Activated T-cell treated with anti-CD3 and anti-CD28 coated beads, Interleukin-2, amount 50 U/mL, for 72 hours (primary cell): ENCODE results near the gene JMJD6. TPM values are rescaled to one million over a fixed set of nuclear protein-coding genes. Genes with fewer than 3 reads are reported as not detected.
"Not testable (repeated sequence)": the region's sequence is repeated elsewhere in the genome, so short reads cannot be mapped to it uniquely, and the experiment has no call there.

Source experiments
- ATAC-seq, 2 donors: fragments of 150-1000 bp; cut with Tn5 transposase; replicated peaks in 1 of 2; 2 replicates each; pipeline ENCODE4 v1.10.0; 2021; ENCODE audit warnings: moderate library complexity in 2 of 2, mild to moderate bottlenecking in 1 of 2
- DNase-seq, 2 donors: peaks; one replicate each; pipeline ENCODE4 v3.0.0; 2021 to 2022; ENCODE audit warnings: mixed read lengths in 1 of 2
- H3K27ac Mint-ChIP-seq: one replicate; pipeline ENCODE4 v1.8.0; 2022; ENCODE audit warnings: mild to moderate bottlenecking, moderate library complexity, mixed read lengths
- H3K27me3 Mint-ChIP-seq: one replicate; pipeline ENCODE4 v1.8.0; 2022; ENCODE audit warnings: low read depth, mixed read lengths
- H3K36me3 Mint-ChIP-seq, 2 donors: one replicate each; pipeline ENCODE4 v1.8.0; 2022; ENCODE audit warnings: mixed read lengths in 2 of 2, mild to moderate bottlenecking in 1 of 2; ENCODE audit not compliant: insufficient read depth in 2 of 2
- H3K4me1 Mint-ChIP-seq: one replicate; pipeline ENCODE4 v1.8.0; 2022; ENCODE audit warnings: low read depth, mixed read lengths
- H3K4me3 Mint-ChIP-seq, 2 donors: one replicate each; pipeline ENCODE4 v1.8.0; 2022; ENCODE audit warnings: mild to moderate bottlenecking in 2 of 2, mixed read lengths in 2 of 2, moderate library complexity in 2 of 2
- H3K9me3 Mint-ChIP-seq, 2 donors: one replicate each; pipeline ENCODE4 v1.8.0; 2022; ENCODE audit warnings: mixed read lengths in 2 of 2
- total RNA-seq, 2 donors: library from RNA; stranded (reverse); gene quantifications; one replicate each; pipeline ENCODE4 v1.2.3, GENCODE V29; 2022

Gene JMJD6
- total RNA-seq, 2 donors from 2014 or later, result 56.5 to 67.2 TPM

- Mint-ChIP-seq H3K36me3 (peaks cover 0 to 3% of the 10 kb centered on the region in 2 donors), H3K27ac (no peak overlapping the region), H3K4me3 (peak overlapping the region; percentile 63 to 74), H3K4me1 (peaks cover 20% of the 10 kb centered on the region), H3K27me3 (no peaks in the 10 kb centered on the region), H3K9me3 (no peaks in the 10 kb centered on the region)
- ATAC-seq (no peak), DNase-seq (no peak)
These were observed 17.1 kb downstream of the JMJD6 start for GRCh38 chr17:76709077-76709950.

GRCh38 chr17:76707985-76708807 is 18.2 kb downstream of the JMJD6 start:
- H3K36me3 Mint-ChIP-seq, result no peaks in the 10 kb centered on the region
- no peak for ATAC-seq
- H3K4me1 Mint-ChIP-seq, result peaks cover 15% of the 10 kb centered on the region
- no peaks in the 10 kb centered on the region for H3K27me3 Mint-ChIP-seq
- DNase-seq, result no peak
- no peak overlapping the region for H3K27ac Mint-ChIP-seq
- H3K9me3 Mint-ChIP-seq, result no peaks in the 10 kb centered on the region
- H3K4me3 Mint-ChIP-seq, result no peak overlapping the region

DNA sequence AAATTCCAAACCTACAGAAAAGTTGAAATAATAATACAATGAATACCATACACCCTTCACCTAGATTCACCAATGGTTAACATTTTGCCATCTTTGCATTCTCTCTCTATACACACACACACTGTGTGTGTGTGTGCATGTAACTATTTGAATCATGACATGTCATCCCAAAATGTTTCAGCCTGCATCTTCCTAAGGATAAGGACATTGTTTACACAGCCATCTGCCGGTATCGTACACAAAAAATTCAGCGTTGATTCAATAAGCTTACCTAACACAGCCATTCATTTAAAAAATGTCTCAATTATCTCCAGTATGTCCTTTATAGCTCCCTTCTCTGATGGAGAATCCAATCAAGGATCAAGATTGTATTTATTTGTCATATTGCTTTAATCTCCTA is 19.6 kb downstream of the JMJD6 start:
- Mint-ChIP-seq H3K4me1 (peaks cover 7% of the 10 kb centered on the region), H3K9me3 (no peaks in the 10 kb centered on the region), H3K36me3 (no peaks in the 10 kb centered on the region), H3K27ac (no peak overlapping the region), H3K4me3 (no peak overlapping the region), H3K27me3 (no peaks in the 10 kb centered on the region)
- no peak for ATAC-seq
- DNase-seq, result no peak

GRCh38 chr17:76704805-76705204 is 21.6 kb downstream of the JMJD6 start:
- Mint-ChIP-seq H3K4me1 (no peaks in the 10 kb centered on the region), H3K4me3 (no peak overlapping the region), H3K36me3 (no peaks in the 10 kb centered on the region), H3K27me3 (no peaks in the 10 kb centered on the region), H3K9me3 (no peaks in the 10 kb centered on the region), H3K27ac (no peak overlapping the region)
- ATAC-seq (no peak), DNase-seq (no peak)

DNA sequence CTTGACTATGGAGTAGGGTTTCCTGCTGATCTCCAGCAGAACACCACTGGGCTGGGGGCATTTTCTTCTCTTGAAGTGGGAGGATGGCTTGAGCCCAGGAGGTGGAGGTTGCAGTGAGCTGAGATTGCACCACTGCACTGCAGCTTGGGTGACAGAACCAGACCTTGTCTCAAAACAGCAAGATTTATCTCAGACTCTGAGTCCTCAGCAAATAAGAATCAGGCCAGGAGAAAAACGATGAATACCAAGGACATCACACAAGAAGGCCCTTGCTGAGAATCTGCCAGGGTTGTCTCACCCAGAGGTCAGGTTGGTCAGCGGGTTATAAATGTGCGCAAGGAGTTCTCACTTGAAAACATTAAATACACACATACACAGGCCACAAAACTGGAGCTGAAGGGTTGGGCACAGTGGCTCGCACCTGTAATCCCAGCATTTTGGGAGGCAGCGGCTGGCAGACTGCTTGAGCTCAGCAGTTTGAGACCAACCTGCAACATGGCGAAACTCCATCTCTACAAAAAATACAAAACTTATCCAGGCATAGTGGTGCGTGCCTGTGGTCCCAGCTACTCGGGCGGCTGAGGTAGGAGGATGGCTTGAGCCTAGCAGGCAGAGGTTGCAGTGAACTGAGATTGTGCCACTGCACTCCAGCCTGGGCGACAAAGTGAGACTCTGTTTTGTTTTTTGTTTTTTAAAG is 23.3 kb downstream of the JMJD6 start:
- Mint-ChIP-seq H3K4me1 (no peaks in the 10 kb centered on the region), H3K36me3 (no peaks in the 10 kb centered on the region), H3K4me3 (no peak overlapping the region), H3K9me3 (no peaks in the 10 kb centered on the region), H3K27ac (no peak overlapping the region), H3K27me3 (no peaks in the 10 kb centered on the region)
- no peak for DNase-seq
- ATAC-seq, result no peak

DNA sequence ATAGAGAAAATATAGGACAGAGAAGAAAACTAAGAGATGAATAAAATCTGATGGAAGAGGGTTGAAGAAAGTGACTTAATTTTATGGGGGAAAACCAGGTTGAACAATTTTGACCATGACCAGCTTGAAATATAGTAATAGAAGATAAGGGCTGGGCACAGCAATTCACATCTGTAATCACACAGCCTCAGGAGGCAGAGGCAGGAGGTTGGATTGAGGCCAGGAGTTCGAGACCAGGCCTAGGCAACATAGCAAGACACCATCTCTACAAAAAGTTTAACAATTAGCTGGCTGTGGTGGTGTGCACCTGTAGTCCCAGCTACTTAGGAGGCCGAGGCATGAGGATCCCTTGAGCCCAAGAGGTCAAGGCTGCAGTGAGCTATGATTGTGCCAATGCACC is 24.3 kb downstream of the JMJD6 start:
- H3K36me3 Mint-ChIP-seq, result no peaks in the 10 kb centered on the region
- H3K27me3 Mint-ChIP-seq, result no peaks in the 10 kb centered on the region
- ATAC-seq, result no peak
- H3K4me1 Mint-ChIP-seq, result no peaks in the 10 kb centered on the region
- DNase-seq, result no peak
- H3K9me3 Mint-ChIP-seq, result no peaks in the 10 kb centered on the region
- H3K4me3 Mint-ChIP-seq, result no peak overlapping the region
- no peak overlapping the region for H3K27ac Mint-ChIP-seq

GRCh38 chr17:76701471-76701967 is 24.9 kb downstream of the JMJD6 start:
- H3K4me3 Mint-ChIP-seq, result no peak overlapping the region
- no peaks in the 10 kb centered on the region for H3K9me3 Mint-ChIP-seq
- no peak for DNase-seq
- H3K27ac Mint-ChIP-seq, result no peak overlapping the region
- no peak for ATAC-seq
- no peaks in the 10 kb centered on the region for H3K4me1 Mint-ChIP-seq
- no peaks in the 10 kb centered on the region for H3K27me3 Mint-ChIP-seq
- no peaks in the 10 kb centered on the region for H3K36me3 Mint-ChIP-seq

- no peaks in the 10 kb centered on the region for H3K27me3 Mint-ChIP-seq
- no peaks in the 10 kb centered on the region for H3K9me3 Mint-ChIP-seq
- H3K36me3 Mint-ChIP-seq, result no peaks in the 10 kb centered on the region
- ATAC-seq (peak; percentile 32 to 61), DNase-seq (no peak)
- H3K4me3 Mint-ChIP-seq, result peak overlapping the region in 1 of 2 donors; percentile 4
- H3K27ac Mint-ChIP-seq, result no peak overlapping the region
- H3K4me1 Mint-ChIP-seq, result peaks cover under 1% of the 10 kb centered on the region
These were observed 25.6 kb downstream of the JMJD6 start for GRCh38 chr17:76700617-76701470.

DNA sequence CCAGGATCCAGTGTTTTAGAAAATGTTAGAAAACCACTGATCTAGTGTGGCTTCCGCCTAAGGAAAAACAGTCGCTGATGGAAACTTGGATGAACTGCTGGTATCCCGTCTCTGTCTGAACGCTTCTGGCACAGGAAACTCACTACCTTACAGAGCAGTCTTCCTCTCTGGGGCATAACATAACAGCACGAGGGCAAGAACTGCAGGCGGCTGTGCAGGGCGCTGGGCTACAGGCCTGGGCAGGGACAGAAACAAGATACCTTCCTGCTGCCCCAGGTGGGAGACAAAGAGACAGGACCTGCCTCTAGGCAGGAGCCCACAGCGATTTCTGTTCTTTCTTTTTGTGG is 26.2 kb downstream of the JMJD6 start:
- no peaks in the 10 kb centered on the region for H3K36me3 Mint-ChIP-seq
- H3K27me3 Mint-ChIP-seq, result no peaks in the 10 kb centered on the region
- peak overlapping the region in 1 of 2 donors; percentile 4 for H3K4me3 Mint-ChIP-seq
- no peaks in the 10 kb centered on the region for H3K9me3 Mint-ChIP-seq
- ATAC-seq (no peak), DNase-seq (no peak)
- H3K27ac Mint-ChIP-seq, result no peak overlapping the region
- peaks cover 6% of the 10 kb centered on the region for H3K4me1 Mint-ChIP-seq

DNA sequence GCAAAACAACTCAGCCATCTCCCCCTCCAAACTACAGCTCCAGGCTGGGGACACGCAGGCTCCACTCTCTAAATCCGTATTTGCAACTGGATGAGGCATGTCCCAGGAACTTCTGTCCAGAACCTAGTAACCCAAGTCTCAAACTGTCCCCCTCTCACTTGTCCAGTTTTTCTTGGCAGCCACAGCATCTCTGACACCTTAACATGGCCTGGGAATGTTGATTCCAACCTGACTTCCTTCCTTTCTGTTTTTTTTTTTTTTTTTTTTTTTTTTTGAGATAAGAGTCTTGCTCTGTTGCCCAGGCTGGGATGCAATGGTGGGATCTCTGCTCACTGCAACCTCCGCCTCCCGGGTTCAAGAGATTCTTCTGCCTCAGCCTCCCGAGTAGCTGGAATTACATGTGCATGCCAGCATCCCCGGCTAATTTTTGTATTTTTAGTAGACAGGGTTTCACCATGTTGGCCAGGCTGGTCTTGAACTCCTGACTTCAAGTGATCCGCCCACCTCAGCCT is 27.9 kb downstream of the JMJD6 start:
- H3K4me3 Mint-ChIP-seq, DNase-seq, H3K4me1 Mint-ChIP-seq, ATAC-seq, H3K27me3 Mint-ChIP-seq, H3K36me3 Mint-ChIP-seq, H3K9me3 Mint-ChIP-seq, H3K27ac Mint-ChIP-seq: not testable (repeated sequence)

- ATAC-seq, result no peak
- Mint-ChIP-seq H3K9me3 (no peaks in the 10 kb centered on the region), H3K27me3 (no peaks in the 10 kb centered on the region), H3K36me3 (no peaks in the 10 kb centered on the region), H3K4me1 (peaks cover 6% of the 10 kb centered on the region), H3K27ac (no peak overlapping the region), H3K4me3 (no peak overlapping the region)
- no peak for DNase-seq
These were observed 28.5 kb downstream of the JMJD6 start for GRCh38 chr17:76697702-76698465.
